Measurements from ENCODE around the gene RNF207. TPM values are rescaled to one million over a fixed set of nuclear protein-coding genes. Genes with fewer than 3 reads are reported as not detected.

The RNF207 gene
- total RNA-seq, 2 experiments from 2014 or later: 3.8 to 4.0 TPM

GRCh38 chr1:6246497-6247467 is 40.9 kb downstream of the RNF207 start:
- Mint-ChIP-seq H3K27me3 (peaks cover 67% of the 10 kb centered on the region), H3K4me1 (peaks cover 5% of the 10 kb centered on the region), H3K9me3 (no peaks in the 10 kb centered on the region), H3K4me3 (peak overlapping the region; percentile 71), H3K27ac (no peak overlapping the region), H3K36me3 (no peaks in the 10 kb centered on the region)
- POLR2A ChIA-PET: interaction anchor here (0.9 to 2.5 kb wide), 2 partner anchors 11 to 101 kb away, joined by 3 to 7 read pairs; partner anchors contain the start of gene ICMT
- DNase-seq (peak; percentile 86), ATAC-seq (ENCODE audit: low read depth) (peak; percentile 49)

- Mint-ChIP-seq H3K27me3 (peaks cover 67% of the 10 kb centered on the region), H3K36me3 (no peaks in the 10 kb centered on the region), H3K27ac (no peak overlapping the region), H3K4me1 (peaks cover 5% of the 10 kb centered on the region), H3K4me3 (no peak overlapping the region), H3K9me3 (no peaks in the 10 kb centered on the region)
- peak; percentile 28 for DNase-seq
- no peak for ATAC-seq (ENCODE audit: low read depth)
- POLR2A ChIA-PET: interaction anchor here (1.0 kb wide), 1 partner anchor 98 kb away, joined by 3 read pairs; no protein-coding TSS in a partner anchor
Measured at GRCh38 chr1:6247651-6248050, 41.7 kb downstream of the RNF207 start.

- Mint-ChIP-seq H3K4me1 (peaks cover 5% of the 10 kb centered on the region), H3K27ac (no peak overlapping the region), H3K4me3 (no peak overlapping the region), H3K9me3 (no peaks in the 10 kb centered on the region), H3K36me3 (no peaks in the 10 kb centered on the region), H3K27me3 (peaks cover 62% of the 10 kb centered on the region)
- peak; percentile 32 for DNase-seq
- no peak for ATAC-seq (ENCODE audit: low read depth)
- POLR2A ChIA-PET: interaction anchor here (1.0 kb wide), 1 partner anchor 97 kb away, joined by 3 read pairs; no protein-coding TSS in a partner anchor
Measured at GRCh38 chr1:6248161-6248776, 42.4 kb downstream of the RNF207 start.

- Mint-ChIP-seq H3K27ac (no peak overlapping the region), H3K4me3 (no peak overlapping the region), H3K9me3 (no peaks in the 10 kb centered on the region), H3K27me3 (peaks cover 53% of the 10 kb centered on the region), H3K36me3 (no peaks in the 10 kb centered on the region), H3K4me1 (peaks cover 5% of the 10 kb centered on the region)
- POLR2A ChIA-PET: no interaction called here
- ATAC-seq (ENCODE audit: low read depth) (no peak), DNase-seq (peak; percentile 47)
Measured at GRCh38 chr1:6248932-6249738, 43.2 kb downstream of the RNF207 start.

- Mint-ChIP-seq H3K4me3 (no peak overlapping the region), H3K4me1 (peaks cover 4% of the 10 kb centered on the region), H3K9me3 (no peaks in the 10 kb centered on the region), H3K27ac (no peak overlapping the region), H3K36me3 (no peaks in the 10 kb centered on the region), H3K27me3 (peaks cover 45% of the 10 kb centered on the region)
- POLR2A ChIA-PET: no interaction called here
- ATAC-seq (ENCODE audit: low read depth): no peak
- peak; percentile 37 for DNase-seq
Measured at GRCh38 chr1:6249739-6250689, 44.1 kb downstream of the RNF207 start.

- no peak overlapping the region for H3K27ac Mint-ChIP-seq
- POLR2A ChIA-PET: interaction anchor here (0.5 to 1.0 kb wide), 2 partner anchors 23 to 148 kb away, joined by 3 to 4 read pairs; no protein-coding TSS in a partner anchor
- no peak overlapping the region for H3K4me3 Mint-ChIP-seq
- no peaks in the 10 kb centered on the region for H3K9me3 Mint-ChIP-seq
- peak; percentile 27 for DNase-seq
- no peaks in the 10 kb centered on the region for H3K36me3 Mint-ChIP-seq
- peaks cover 42% of the 10 kb centered on the region for H3K27me3 Mint-ChIP-seq
- H3K4me1 Mint-ChIP-seq: peaks cover 4% of the 10 kb centered on the region
- ATAC-seq (ENCODE audit: low read depth): no peak
Measured at GRCh38 chr1:6251233-6251632, 45.3 kb downstream of the RNF207 start.

GRCh38 chr1:6251681-6252373 is 45.9 kb downstream of the RNF207 start:
- Mint-ChIP-seq H3K4me1 (no peaks in the 10 kb centered on the region), H3K9me3 (no peaks in the 10 kb centered on the region), H3K27me3 (peaks cover 37% of the 10 kb centered on the region), H3K4me3 (no peak overlapping the region), H3K36me3 (no peaks in the 10 kb centered on the region), H3K27ac (no peak overlapping the region)
- ATAC-seq (ENCODE audit: low read depth): no peak
- peak; percentile 18 for DNase-seq
- POLR2A ChIA-PET: interaction anchor here (0.5 to 1.0 kb wide), 2 partner anchors 24 to 148 kb away, joined by 3 to 4 read pairs; no protein-coding TSS in a partner anchor

GRCh38 chr1:6252374-6252710 is 46.4 kb downstream of the RNF207 start:
- H3K27ac Mint-ChIP-seq: no peak overlapping the region

GRCh38 chr1:6253380-6253779 is 47.5 kb downstream of the RNF207 start:
- Mint-ChIP-seq H3K36me3 (no peaks in the 10 kb centered on the region), H3K9me3 (no peaks in the 10 kb centered on the region), H3K27ac (no peak overlapping the region), H3K4me1 (no peaks in the 10 kb centered on the region), H3K4me3 (no peak overlapping the region), H3K27me3 (peaks cover 25% of the 10 kb centered on the region)
- DNase-seq (no peak), ATAC-seq (ENCODE audit: low read depth) (no peak)
- POLR2A ChIA-PET: no interaction called here

More at GRCh38 chr1:6252374-6252710, 46.4 kb downstream of the RNF207 start:
- H3K4me1 Mint-ChIP-seq: no peaks in the 10 kb centered on the region
- ATAC-seq (ENCODE audit: low read depth) (no peak), DNase-seq (peak; percentile 24)
- POLR2A ChIA-PET: no interaction called here
- H3K36me3 Mint-ChIP-seq: no peaks in the 10 kb centered on the region
- H3K9me3 Mint-ChIP-seq: no peaks in the 10 kb centered on the region
- no peak overlapping the region for H3K4me3 Mint-ChIP-seq
- peaks cover 32% of the 10 kb centered on the region for H3K27me3 Mint-ChIP-seq

- ATAC-seq (ENCODE audit: low read depth): no peak
- POLR2A ChIA-PET: no interaction called here
- Mint-ChIP-seq H3K27me3 (peaks cover 27% of the 10 kb centered on the region), H3K4me3 (no peak overlapping the region), H3K4me1 (no peaks in the 10 kb centered on the region), H3K36me3 (no peaks in the 10 kb centered on the region), H3K27ac (no peak overlapping the region), H3K9me3 (no peaks in the 10 kb centered on the region)
- DNase-seq: no peak
Measured at GRCh38 chr1:6254691-6255090, 48.8 kb downstream of the RNF207 start.

- Mint-ChIP-seq H3K27me3 (peaks cover 14% of the 10 kb centered on the region), H3K4me1 (no peaks in the 10 kb centered on the region), H3K9me3 (no peaks in the 10 kb centered on the region), H3K27ac (no peak overlapping the region), H3K4me3 (no peak overlapping the region), H3K36me3 (no peaks in the 10 kb centered on the region)
- DNase-seq (no peak), ATAC-seq (ENCODE audit: low read depth) (no peak)
- POLR2A ChIA-PET: no interaction called here
Measured at GRCh38 chr1:6256645-6257044, 50.7 kb downstream of the RNF207 start.

GRCh38 chr1:6257541-6258069 is 51.7 kb downstream of the RNF207 start:
- DNase-seq (no peak), ATAC-seq (ENCODE audit: low read depth) (no peak)
- H3K9me3 Mint-ChIP-seq: no peaks in the 10 kb centered on the region
- peaks cover 2% of the 10 kb centered on the region for H3K4me1 Mint-ChIP-seq
- H3K36me3 Mint-ChIP-seq: no peaks in the 10 kb centered on the region
- POLR2A ChIA-PET: no interaction called here
- no peak overlapping the region for H3K27ac Mint-ChIP-seq
- H3K27me3 Mint-ChIP-seq: peaks cover 17% of the 10 kb centered on the region
- H3K4me3 Mint-ChIP-seq: no peak overlapping the region

Data from activated naive CD8-positive, alpha-beta T cell treated with anti-CD3 and anti-CD28 coated beads, Interleukin-2, amount 10 ng/mL, durations not matched to agents 7 days and 5 days (primary cell).